DND-41 (cell line): Measurements from ENCODE around the gene NAP1L4.

ENCODE experiments used
- EZH2 ChIP-seq: IDR thresholded peaks from 3 replicates; pipeline ENCODE4 v1.6.1; 2012; ENCODE audit warnings: borderline replicate concordance, low read depth, mild to moderate bottlenecking, moderate library complexity, low read length, inconsistent platforms; ENCODE audit not compliant: severe bottlenecking
- TF ChIP-seq, protein P1 (sequence below): IDR thresholded peaks from 2 replicates; pipeline ENCODE4 v1.5.1; 2012; ENCODE audit warnings: borderline replicate concordance, low read length, moderate library complexity, mild to moderate bottlenecking; ENCODE audit not compliant: poor library complexity, severe bottlenecking; ENCODE audit errors: extremely low read depth

DNA sequence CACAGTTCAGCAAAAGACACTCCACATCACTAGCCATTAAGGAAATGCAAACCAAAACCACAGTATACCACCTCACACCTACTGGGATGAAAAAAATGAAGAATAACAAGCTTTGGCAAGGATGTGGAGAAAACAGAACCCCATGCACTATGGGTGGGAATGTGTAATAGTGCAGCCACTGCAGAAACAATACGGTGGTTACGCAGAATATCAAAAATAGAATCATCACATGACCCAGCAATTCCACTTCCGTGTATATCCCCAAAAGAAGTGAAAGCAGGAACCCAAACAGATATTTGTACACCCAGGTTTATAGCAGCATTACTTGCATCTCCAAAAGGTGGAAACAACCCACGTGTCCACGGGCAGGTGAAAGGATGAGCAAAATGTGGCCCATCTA lies 44.3 kb upstream of the NAP1L4 start:
- TF ChIP-seq, protein P1, sequence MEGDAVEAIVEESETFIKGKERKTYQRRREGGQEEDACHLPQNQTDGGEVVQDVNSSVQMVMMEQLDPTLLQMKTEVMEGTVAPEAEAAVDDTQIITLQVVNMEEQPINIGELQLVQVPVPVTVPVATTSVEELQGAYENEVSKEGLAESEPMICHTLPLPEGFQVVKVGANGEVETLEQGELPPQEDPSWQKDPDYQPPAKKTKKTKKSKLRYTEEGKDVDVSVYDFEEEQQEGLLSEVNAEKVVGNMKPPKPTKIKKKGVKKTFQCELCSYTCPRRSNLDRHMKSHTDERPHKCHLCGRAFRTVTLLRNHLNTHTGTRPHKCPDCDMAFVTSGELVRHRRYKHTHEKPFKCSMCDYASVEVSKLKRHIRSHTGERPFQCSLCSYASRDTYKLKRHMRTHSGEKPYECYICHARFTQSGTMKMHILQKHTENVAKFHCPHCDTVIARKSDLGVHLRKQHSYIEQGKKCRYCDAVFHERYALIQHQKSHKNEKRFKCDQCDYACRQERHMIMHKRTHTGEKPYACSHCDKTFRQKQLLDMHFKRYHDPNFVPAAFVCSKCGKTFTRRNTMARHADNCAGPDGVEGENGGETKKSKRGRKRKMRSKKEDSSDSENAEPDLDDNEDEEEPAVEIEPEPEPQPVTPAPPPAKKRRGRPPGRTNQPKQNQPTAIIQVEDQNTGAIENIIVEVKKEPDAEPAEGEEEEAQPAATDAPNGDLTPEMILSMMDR, result no peak
- no peak for TF ChIP-seq EZH2
